Ecto neural progenitor cell (in vitro differentiated cells): ENCODE measurements around the gene IMP3.

Experiments used
- DNase-seq: peaks from one replicate; pipeline ENCODE4 v3.0.0-alpha.2; 2018; ENCODE audit warnings: low spot score

The IMP3 gene

GRCh38 chr15:75620841-75621391 lies 19.1 kb downstream of the IMP3 start:
- DNase-seq: no peak

- DNase-seq: no peak
Measured at GRCh38 chr15:75620058-75620820, 19.8 kb downstream of the IMP3 start.

GRCh38 chr15:75616766-75617165 lies 23.3 kb downstream of the IMP3 start:
- DNase-seq: no peak

GRCh38 chr15:75606711-75607699 lies 33.0 kb downstream of the IMP3 start:
- no peak for DNase-seq

GRCh38 chr15:75606026-75606425 lies 34.0 kb downstream of the IMP3 start:
- DNase-seq: no peak

- no peak for DNase-seq
Measured at GRCh38 chr15:75599401-75599800, 40.6 kb downstream of the IMP3 start.

GRCh38 chr15:75598361-75598760 lies 41.7 kb downstream of the IMP3 start:
- no peak for DNase-seq

- no peak for DNase-seq
Measured at GRCh38 chr15:75597667-75598341, 42.2 kb downstream of the IMP3 start.

- DNase-seq: no peak
Measured at GRCh38 chr15:75596703-75597345, 43.2 kb downstream of the IMP3 start.

GRCh38 chr15:75594276-75594675 lies 45.7 kb downstream of the IMP3 start:
- DNase-seq: no peak

- no peak for DNase-seq
Measured at GRCh38 chr15:75591655-75592364, 48.2 kb downstream of the IMP3 start.

- DNase-seq: no peak
Measured at GRCh38 chr15:75590239-75590638, 49.8 kb downstream of the IMP3 start.
